MM.1S (cell line): Measurements from ENCODE around the gene OCLN.

Experiments used
- DNase-seq: peaks from one replicate; pipeline ENCODE4 v3.0.0-alpha.2; 2015
- H2AFZ ChIP-seq: fragments of 300-600 bp; sonication (generic); 2 replicates; pipeline ENCODE4 v1.6.0; 2016; ENCODE audit warnings: antibody characterized with exemption, low read length
- H3F3A ChIP-seq: fragments of 300-600 bp; sonication (generic); 2 replicates; pipeline ENCODE4 v1.6.1; 2016; ENCODE audit warnings: mild to moderate bottlenecking, antibody characterized with exemption, low read length, moderate library complexity, mixed read lengths; ENCODE audit not compliant: insufficient read depth
- H3K27ac ChIP-seq: fragments of 300-600 bp; sonication (generic); 2 replicates; pipeline ENCODE4 v1.5.1; 2016; ENCODE audit warnings: mild to moderate bottlenecking, low read length
- H3K27me3 ChIP-seq: fragments of 300-600 bp; sonication (generic); replicated peaks from 2 replicates; pipeline ENCODE4 v1.6.0; 2016; ENCODE audit warnings: low read length; ENCODE audit not compliant: insufficient read depth
- H3K36me3 ChIP-seq: fragments of 300-600 bp; sonication (generic); replicated peaks from 2 replicates; pipeline ENCODE4 v1.6.1; 2016; ENCODE audit warnings: mild to moderate bottlenecking, low read length, mixed read lengths; ENCODE audit not compliant: insufficient read depth
- H3K4me1 ChIP-seq: fragments of 300-600 bp; sonication (generic); 2 replicates; pipeline ENCODE4 v1.6.1; 2016; ENCODE audit warnings: low read length, mixed read lengths
- H3K4me2 ChIP-seq: fragments of 300-600 bp; sonication (generic); 2 replicates; pipeline ENCODE4 v1.6.0; 2016; ENCODE audit warnings: low read depth, low read length
- H3K4me3 ChIP-seq: fragments of 300-600 bp; sonication (generic); 2 replicates; pipeline ENCODE4 v1.5.1; 2016; ENCODE audit warnings: low read length, mixed read lengths
- H3K79me2 ChIP-seq: fragments of 300-600 bp; sonication (generic); 2 replicates; pipeline ENCODE4 v1.6.1; 2016; ENCODE audit warnings: mixed run types, low read length, mixed read lengths
- H3K9ac ChIP-seq: fragments of 300-600 bp; sonication (generic); 2 replicates; pipeline ENCODE4 v1.6.1; 2016; ENCODE audit warnings: low read length, mixed read lengths
- H3K9me2 ChIP-seq: fragments of 300-600 bp; sonication (generic); replicated peaks from 2 replicates; pipeline ENCODE4 v1.6.1; 2016; ENCODE audit warnings: mild to moderate bottlenecking, low read length, mixed read lengths; ENCODE audit not compliant: insufficient read depth
- H3K9me3 ChIP-seq: fragments of 300-600 bp; sonication (generic); replicated peaks from 2 replicates; pipeline ENCODE4 v1.6.1; 2016; ENCODE audit warnings: mild to moderate bottlenecking, low read length, mixed read lengths; ENCODE audit not compliant: insufficient read depth
- H4K20me1 ChIP-seq: fragments of 300-600 bp; sonication (generic); 2 replicates; pipeline ENCODE4 v1.6.1; 2016; ENCODE audit warnings: mild to moderate bottlenecking, low read length, moderate library complexity, mixed read lengths; ENCODE audit not compliant: insufficient read depth
- CTCF ChIP-seq: fragments of 300-600 bp; sonication (generic); IDR thresholded peaks from 2 replicates; pipeline ENCODE4 v1.5.1; 2016; ENCODE audit warnings: antibody characterized with exemption, low read length, mixed read lengths
- EZH2 ChIP-seq: fragments of 300-600 bp; sonication (generic); optimal IDR thresholded peaks from 2 replicates; pipeline ENCODE3; 2017; ENCODE audit warnings: low read depth, mild to moderate bottlenecking, antibody characterized with exemption, low read length, mixed read lengths
- EZH2phosphoT487 ChIP-seq: fragments of 300-600 bp; sonication (generic); IDR thresholded peaks from 2 replicates; pipeline ENCODE4 v1.6.1; 2018; ENCODE audit warnings: antibody characterized with exemption, low read length

OCLN gene

GRCh38 chr5:69497006-69497520 lies 4.5 kb downstream of the OCLN start:
- Histone ChIP-seq H3K9me3 (no peaks in the 10 kb centered on the region), H3K79me2 (peaks cover 5% of the 10 kb centered on the region; the same call in 1 of the 2 replicates), H4K20me1 (no peaks in the 10 kb centered on the region), H3K9me2 (no peaks in the 10 kb centered on the region), H2AFZ (no peak overlapping the region), H3K4me3 (no peak overlapping the region), H3K27ac (no peak overlapping the region), H3F3A (no peaks in the 10 kb centered on the region), H3K4me2 (no peak overlapping the region), H3K27me3 (0 out of 2 replicates have a peak, but pooled peaks cover 1% of the 10 kb centered on the region), H3K4me1 (no peaks in the 10 kb centered on the region), H3K9ac (no peak overlapping the region), H3K36me3 (no peaks in the 10 kb centered on the region)
- no peak for DNase-seq
- no peak for TF ChIP-seq EZH2
- no peak for TF ChIP-seq CTCF
- TF ChIP-seq EZH2phosphoT487: no peak

- Histone ChIP-seq H3K4me2 (no peak overlapping the region), H3K79me2 (peaks cover 5% of the 10 kb centered on the region; the same call in 1 of the 2 replicates), H3K4me3 (no peak overlapping the region), H4K20me1 (no peaks in the 10 kb centered on the region), H3K4me1 (no peaks in the 10 kb centered on the region), H3K9me3 (no peaks in the 10 kb centered on the region), H3F3A (no peaks in the 10 kb centered on the region), H3K9ac (no peak overlapping the region), H3K27ac (no peak overlapping the region), H2AFZ (no peak overlapping the region), H3K27me3 (no peaks in the 10 kb centered on the region), H3K9me2 (no peaks in the 10 kb centered on the region), H3K36me3 (no peaks in the 10 kb centered on the region)
- no peak for TF ChIP-seq EZH2
- no peak for TF ChIP-seq CTCF
- TF ChIP-seq EZH2phosphoT487: no peak
- DNase-seq: no peak
These were observed 5.8 kb downstream of the OCLN start for GRCh38 chr5:69498384-69498783.

GRCh38 chr5:69502367-69502766 lies 9.8 kb downstream of the OCLN start:
- Histone ChIP-seq H3K9me2 (no peaks in the 10 kb centered on the region), H3K79me2 (no peaks in the 10 kb centered on the region), H3K4me2 (no peak overlapping the region), H3K9me3 (no peaks in the 10 kb centered on the region), H2AFZ (no peak overlapping the region), H3K27me3 (no peaks in the 10 kb centered on the region), H3K9ac (no peak overlapping the region), H3K4me3 (no peak overlapping the region), H3K27ac (no peak overlapping the region), H3K4me1 (no peaks in the 10 kb centered on the region), H3K36me3 (no peaks in the 10 kb centered on the region), H4K20me1 (no peaks in the 10 kb centered on the region), H3F3A (no peaks in the 10 kb centered on the region)
- no peak for DNase-seq
- TF ChIP-seq CTCF (no peak), EZH2 (no peak), EZH2phosphoT487 (no peak)
